Measurements from ENCODE around the gene PROM2. TPM values are rescaled to one million over a fixed set of nuclear protein-coding genes. Genes with fewer than 3 reads are reported as not detected.

Gene PROM2
- total RNA-seq, 1 donor from 2014 or later: 2.3 TPM

GRCh38 chr2:95260028-95261023 is 13.9 kb upstream of the PROM2 start:
- TF ChIP-seq CTCF (IDR thresholded peaks at IDR 0.05; ENCODE audit: insufficient read depth, low read length, poor library complexity, severe bottlenecking): no peak
- no peak overlapping the region for H3K4me3 ChIP-seq (ENCODE audit: low read depth, low read length)
- no peaks in the 10 kb centered on the region for H3K36me3 ChIP-seq (ENCODE audit: control insufficient read depth, insufficient read depth, low read length)
- no peaks in the 10 kb centered on the region for H3K27me3 ChIP-seq (ENCODE audit: control insufficient read depth, insufficient read depth, low read length)
- DNase-seq (ENCODE audit: low read depth): no peak

DNA sequence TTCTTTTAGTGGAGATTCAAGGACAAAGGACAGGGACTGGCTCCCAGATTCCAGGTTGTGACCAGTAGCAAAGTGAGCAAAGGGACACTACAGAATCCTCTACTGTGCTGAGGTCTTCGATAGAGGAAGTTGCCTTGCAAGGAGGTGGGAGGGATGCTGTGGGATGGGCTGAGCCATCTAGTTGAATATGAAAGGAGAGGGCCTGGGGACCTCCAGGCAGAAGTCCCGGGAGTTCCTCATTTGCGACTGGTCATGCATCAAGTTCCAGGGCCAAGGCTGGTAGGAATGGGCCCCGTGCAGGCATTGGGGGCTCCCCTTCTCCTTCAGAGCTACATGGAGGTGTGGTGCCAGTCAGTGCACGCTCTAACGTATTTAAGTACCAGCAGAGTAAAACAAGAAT is 12.6 kb upstream of the PROM2 start:
- TF ChIP-seq CTCF (IDR thresholded peaks at IDR 0.05; ENCODE audit: insufficient read depth, low read length, poor library complexity, severe bottlenecking): no peak
- DNase-seq (ENCODE audit: low read depth): no peak

GRCh38 chr2:95262896-95263542 is 11.2 kb upstream of the PROM2 start:
- no peak for TF ChIP-seq CTCF (IDR thresholded peaks at IDR 0.05; ENCODE audit: insufficient read depth, low read length, poor library complexity, severe bottlenecking)
- DNase-seq (ENCODE audit: low read depth): no peak

More for the DNA sequence above, 12.6 kb upstream of the PROM2 start:
- Histone ChIP-seq H3K36me3 (ENCODE audit: control insufficient read depth, insufficient read depth, low read length) (no peaks in the 10 kb centered on the region), H3K4me3 (ENCODE audit: low read depth, low read length) (no peak overlapping the region), H3K27me3 (ENCODE audit: control insufficient read depth, insufficient read depth, low read length) (peaks cover 2% of the 10 kb centered on the region)

GRCh38 chr2:95264624-95265023 is 9.6 kb upstream of the PROM2 start:
- no peak for TF ChIP-seq CTCF (IDR thresholded peaks at IDR 0.05; ENCODE audit: insufficient read depth, low read length, poor library complexity, severe bottlenecking)
- Histone ChIP-seq H3K4me3 (ENCODE audit: low read depth, low read length) (no peak overlapping the region), H3K36me3 (ENCODE audit: control insufficient read depth, insufficient read depth, low read length) (no peaks in the 10 kb centered on the region), H3K27me3 (ENCODE audit: control insufficient read depth, insufficient read depth, low read length) (peaks cover 3% of the 10 kb centered on the region)
- DNase-seq (ENCODE audit: low read depth): no peak

More at GRCh38 chr2:95262896-95263542, 11.2 kb upstream of the PROM2 start:
- no peak overlapping the region for H3K4me3 ChIP-seq (ENCODE audit: low read depth, low read length)
- H3K36me3 ChIP-seq (ENCODE audit: control insufficient read depth, insufficient read depth, low read length): no peaks in the 10 kb centered on the region
- peaks cover 3% of the 10 kb centered on the region for H3K27me3 ChIP-seq (ENCODE audit: control insufficient read depth, insufficient read depth, low read length)

DNA sequence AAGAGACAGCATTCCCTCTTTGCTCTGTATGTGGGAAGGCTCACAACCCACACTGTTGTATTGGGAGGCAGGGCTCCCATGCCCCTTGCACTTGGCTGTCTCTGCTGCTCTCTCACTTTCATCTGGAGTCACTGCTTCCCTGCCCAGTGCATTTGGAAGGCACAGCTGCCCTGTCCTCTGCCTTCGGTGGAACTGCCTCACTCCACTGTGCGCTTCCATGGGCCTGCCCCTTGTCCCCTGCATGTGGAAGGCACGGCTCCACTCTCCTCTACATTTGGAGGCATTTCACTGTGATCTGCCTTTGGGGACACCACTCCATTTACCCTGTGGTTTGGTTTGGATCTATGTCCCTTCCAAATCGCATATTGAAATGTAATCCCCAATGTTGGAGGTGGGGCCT is 9.1 kb upstream of the PROM2 start:
- no peak overlapping the region for H3K4me3 ChIP-seq (ENCODE audit: low read depth, low read length)
- H3K36me3 ChIP-seq (ENCODE audit: control insufficient read depth, insufficient read depth, low read length): no peaks in the 10 kb centered on the region
- H3K27me3 ChIP-seq (ENCODE audit: control insufficient read depth, insufficient read depth, low read length): peaks cover 3% of the 10 kb centered on the region
- no peak for DNase-seq (ENCODE audit: low read depth)
- no peak for TF ChIP-seq CTCF (IDR thresholded peaks at IDR 0.05; ENCODE audit: insufficient read depth, low read length, poor library complexity, severe bottlenecking)
